Measurements from ENCODE around the gene AHR.

AHR gene

GRCh38 chr7:17298102-17298839, at the start of gene AHR:
AHR (plus strand) TSS chr7:17298652; CDS start chr7:17299265, 613 bp downstream.
- no peak for TF ChIP-seq EZH2 (IDR thresholded peaks at IDR 0.05; ENCODE audit: borderline replicate concordance, low read length)
- no peak for TF ChIP-seq CTCF (IDR thresholded peaks at IDR 0.05; ENCODE audit: low read length)
- peaks cover 21% of the 10 kb centered on the region for H3K4me1 ChIP-seq (ENCODE audit: insufficient read depth, low read length, severe bottlenecking)
- no peaks in the 10 kb centered on the region for H4K20me1 ChIP-seq (ENCODE audit: insufficient read depth, low read length)
- peak within 1 kb of the TSS; percentile 56 for H3K9ac ChIP-seq (ENCODE audit: low read length)
- no peaks in the 10 kb centered on the region for H3F3A ChIP-seq (ENCODE audit: insufficient read depth, low read length)
- H3K4me2 ChIP-seq (ENCODE audit: low read length), result peak within 1 kb of the TSS; percentile 87
- H3K36me3 ChIP-seq (ENCODE audit: insufficient read depth, low read length), result peaks cover 7% of the 10 kb centered on the region; the same call in 1 of the 2 replicates
- H3K27me3 ChIP-seq (ENCODE audit: insufficient read depth, low read length), result no peaks in the 10 kb centered on the region
- H3K9me3 ChIP-seq (ENCODE audit: low read length), result no peaks in the 10 kb centered on the region
- no peaks in the 10 kb centered on the region for H3K79me2 ChIP-seq (ENCODE audit: insufficient read depth, low read length)
- H3K4me3 ChIP-seq (ENCODE audit: low read depth, low read length, poor library complexity, severe bottlenecking), result peak within 1 kb of the TSS; percentile 67
- no peak within 1 kb of the TSS for H3K27ac ChIP-seq (ENCODE audit: low read depth, low read length, poor library complexity, severe bottlenecking)
- H3K9me2 ChIP-seq (ENCODE audit: low read depth, low read length), result no peaks in the 10 kb centered on the region
- peak within 1 kb of the TSS; percentile 99 for H2AFZ ChIP-seq (ENCODE audit: low read length)

GRCh38 chr7:17253885-17254284, 44.6 kb upstream of the AHR start:
- no peaks in the 10 kb centered on the region for H3K36me3 ChIP-seq (ENCODE audit: insufficient read depth, low read length)
- H2AFZ ChIP-seq (ENCODE audit: low read length), result no peak overlapping the region
- H3K27me3 ChIP-seq (ENCODE audit: insufficient read depth, low read length), result no peaks in the 10 kb centered on the region
- no peak overlapping the region for H3K4me2 ChIP-seq (ENCODE audit: low read length)
- H3K4me3 ChIP-seq (ENCODE audit: low read depth, low read length, poor library complexity, severe bottlenecking), result no peak overlapping the region
- no peaks in the 10 kb centered on the region for H4K20me1 ChIP-seq (ENCODE audit: insufficient read depth, low read length)
- H3K9ac ChIP-seq (ENCODE audit: low read length), result no peak overlapping the region
- H3K9me2 ChIP-seq (ENCODE audit: low read depth, low read length), result no peaks in the 10 kb centered on the region
- TF ChIP-seq EZH2 (IDR thresholded peaks at IDR 0.05; ENCODE audit: borderline replicate concordance, low read length), result no peak
- TF ChIP-seq CTCF (IDR thresholded peaks at IDR 0.05; ENCODE audit: low read length), result no peak
- H3K79me2 ChIP-seq (ENCODE audit: insufficient read depth, low read length), result no peaks in the 10 kb centered on the region
- no peaks in the 10 kb centered on the region for H3K9me3 ChIP-seq (ENCODE audit: low read length)
- H3K4me1 ChIP-seq (ENCODE audit: insufficient read depth, low read length, severe bottlenecking), result no peaks in the 10 kb centered on the region
- no peaks in the 10 kb centered on the region for H3F3A ChIP-seq (ENCODE audit: insufficient read depth, low read length)
- no peak overlapping the region for H3K27ac ChIP-seq (ENCODE audit: low read depth, low read length, poor library complexity, severe bottlenecking)

- no peaks in the 10 kb centered on the region for H3K27me3 ChIP-seq (ENCODE audit: insufficient read depth, low read length)
- H3K79me2 ChIP-seq (ENCODE audit: insufficient read depth, low read length), result no peaks in the 10 kb centered on the region
- H2AFZ ChIP-seq (ENCODE audit: low read length), result no peak overlapping the region
- no peaks in the 10 kb centered on the region for H4K20me1 ChIP-seq (ENCODE audit: insufficient read depth, low read length)
- no peaks in the 10 kb centered on the region for H3K4me1 ChIP-seq (ENCODE audit: insufficient read depth, low read length, severe bottlenecking)
- H3K4me2 ChIP-seq (ENCODE audit: low read length), result no peak overlapping the region
- H3K9me2 ChIP-seq (ENCODE audit: low read depth, low read length), result no peaks in the 10 kb centered on the region
- no peak for TF ChIP-seq EZH2 (IDR thresholded peaks at IDR 0.05; ENCODE audit: borderline replicate concordance, low read length)
- no peak for TF ChIP-seq CTCF (IDR thresholded peaks at IDR 0.05; ENCODE audit: low read length)
- no peak overlapping the region for H3K27ac ChIP-seq (ENCODE audit: low read depth, low read length, poor library complexity, severe bottlenecking)
- no peaks in the 10 kb centered on the region for H3K9me3 ChIP-seq (ENCODE audit: low read length)
- no peak overlapping the region for H3K9ac ChIP-seq (ENCODE audit: low read length)
- H3K4me3 ChIP-seq (ENCODE audit: low read depth, low read length, poor library complexity, severe bottlenecking), result no peak overlapping the region
- no peaks in the 10 kb centered on the region for H3K36me3 ChIP-seq (ENCODE audit: insufficient read depth, low read length)
- no peaks in the 10 kb centered on the region for H3F3A ChIP-seq (ENCODE audit: insufficient read depth, low read length)
Measured at GRCh38 chr7:17255926-17256325, 42.5 kb upstream of the AHR start.

Data from OCI-LY1 (cell line).